PC-9 (cell line): Measurements from ENCODE around the gene SEMA3E.

Experiments used
- CTCF ChIP-seq: fragments of 200-600 bp; sonication (generic); conservative IDR thresholded peaks from 2 replicates; pipeline ENCODE4 v1.6.1; 2017; ENCODE audit warnings: mixed run types, antibody characterized with exemption, mild to moderate bottlenecking, moderate library complexity
- EZH2 ChIP-seq: fragments of 200-600 bp; sonication (generic); IDR thresholded peaks from 2 replicates; pipeline ENCODE4 v1.8.0; 2017; ENCODE audit warnings: antibody characterized with exemption, low read depth

- TF ChIP-seq CTCF (no peak), EZH2 (no peak)
Observed at GRCh38 chr7:83355143-83355542, 293.8 kb downstream of the SEMA3E start.
